DMS 273 (cell line): ENCODE measurements around the gene TFCP2L1.
"Not testable (repeated sequence)": the region's sequence is repeated elsewhere in the genome, so short reads cannot be mapped to it uniquely, and the experiment has no call there.

Experiments used
- DNase-seq: peaks from one replicate; lab custom pipeline; 2025; ENCODE audit not compliant: unreplicated experiment; lab: John Stamatoyannopoulos, UW

The TFCP2L1 gene

GRCh38 chr2:121227381-121228144 lies 57.4 kb downstream of the TFCP2L1 start:
- peak; percentile 42 for DNase-seq

GRCh38 chr2:121225681-121226080 lies 59.3 kb downstream of the TFCP2L1 start:
- not testable (repeated sequence) for DNase-seq

GRCh38 chr2:121220995-121221394 lies 64.0 kb downstream of the TFCP2L1 start:
- DNase-seq = no peak

GRCh38 chr2:121219866-121220265 lies 65.1 kb downstream of the TFCP2L1 start:
- no peak for DNase-seq

DNA sequence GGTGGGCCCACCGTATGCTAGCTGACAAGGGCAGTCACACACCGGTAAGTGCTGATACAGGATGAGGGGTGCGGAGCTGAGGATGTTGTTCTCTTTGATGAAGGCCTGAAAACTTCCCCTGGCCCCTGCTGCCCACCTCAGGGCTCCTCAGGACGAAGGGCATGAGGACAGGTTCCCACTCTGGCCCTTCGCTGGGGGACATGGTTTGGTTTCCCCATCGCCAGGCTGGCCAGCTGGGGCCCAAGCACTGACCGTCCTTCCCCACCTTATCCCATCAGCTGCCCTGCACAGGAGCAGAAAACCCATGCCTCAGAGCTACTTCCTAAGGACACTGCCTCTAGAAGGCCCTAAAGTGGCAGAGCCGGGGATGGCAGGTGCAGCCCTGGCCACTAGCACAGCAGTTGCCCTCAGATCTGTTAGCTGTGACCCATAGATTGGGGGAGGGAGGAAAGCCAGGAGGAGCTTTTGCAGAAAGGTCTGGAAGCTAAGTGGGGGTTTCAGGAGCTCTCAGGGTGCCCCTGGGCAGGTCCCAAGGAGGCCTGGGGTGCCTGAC lies 66.5 kb downstream of the TFCP2L1 start:
- no peak for DNase-seq

GRCh38 chr2:121217627-121218026 lies 67.4 kb downstream of the TFCP2L1 start:
- DNase-seq = no peak

DNA sequence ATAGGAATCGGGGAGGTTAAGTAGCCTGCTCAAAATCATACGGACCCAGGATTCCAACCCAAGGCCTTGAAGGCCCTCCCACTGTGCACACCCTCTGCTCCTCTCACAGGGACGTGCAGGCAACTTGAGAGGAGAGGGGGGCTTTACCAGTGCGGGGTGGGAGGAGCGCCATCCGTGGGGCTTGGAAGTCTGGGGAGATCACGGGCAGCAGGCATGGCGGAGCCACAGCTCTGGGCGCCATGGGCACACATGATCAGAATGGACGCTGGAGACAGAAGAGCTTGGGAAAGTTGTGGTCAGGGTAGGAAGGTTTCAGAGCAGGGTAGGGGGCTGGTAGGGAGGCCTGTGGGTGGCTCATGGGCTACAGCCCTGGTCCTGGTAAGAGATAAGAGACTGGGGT lies 70.7 kb downstream of the TFCP2L1 start:
- no peak for DNase-seq

DNA sequence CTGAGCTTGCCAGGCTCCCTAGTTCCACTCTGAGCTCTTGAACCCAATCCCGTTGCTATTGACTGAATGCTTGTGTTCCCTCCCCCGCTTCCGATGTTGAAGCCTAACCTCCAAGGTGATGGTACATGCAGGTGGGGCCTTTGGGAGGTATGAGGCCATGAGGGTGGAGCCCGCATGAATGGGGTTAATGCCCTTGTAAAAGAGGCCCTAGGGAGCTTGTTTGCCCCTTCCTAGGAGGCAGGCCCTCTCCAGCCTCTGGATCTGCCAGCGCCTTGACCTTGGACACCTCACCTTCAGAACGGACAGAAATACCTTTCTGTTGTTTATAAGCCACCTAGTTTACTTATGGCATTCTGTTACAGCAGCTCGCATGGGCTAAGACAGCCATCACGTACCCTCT lies 71.6 kb downstream of the TFCP2L1 start:
- DNase-seq = no peak

DNA sequence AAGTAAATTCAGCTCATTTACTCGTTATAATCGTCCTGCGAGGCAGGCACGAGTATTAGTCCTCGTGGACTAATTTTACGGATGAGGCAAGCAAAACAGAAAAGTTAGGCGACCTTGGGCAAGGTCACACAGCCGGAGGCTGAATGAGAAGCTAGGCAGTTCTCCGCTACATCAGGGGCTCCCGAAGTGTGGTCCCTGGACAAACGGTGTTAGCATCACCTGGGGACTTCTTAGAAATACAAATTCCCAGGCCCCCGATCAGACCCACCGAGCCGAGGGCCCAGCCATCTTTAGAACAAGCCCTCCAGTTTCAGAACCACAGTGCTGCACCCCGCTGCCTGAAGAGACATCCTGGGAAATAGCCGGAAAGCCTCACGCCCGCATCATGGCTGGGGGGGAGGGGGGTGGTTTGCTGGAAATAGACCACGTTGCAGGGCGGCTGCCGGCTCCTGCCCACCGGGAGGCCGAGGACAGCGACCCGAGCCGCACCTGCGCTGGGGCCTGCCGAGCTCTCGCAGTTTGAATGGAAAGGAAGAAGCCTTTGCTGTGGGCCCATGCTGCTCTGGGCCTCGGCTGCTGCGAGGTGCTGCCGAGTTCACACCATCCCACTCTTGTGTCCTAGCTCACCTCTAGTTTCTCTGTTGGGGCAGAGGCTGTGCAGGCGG lies 72.2 kb downstream of the TFCP2L1 start:
- no peak for DNase-seq

DNA sequence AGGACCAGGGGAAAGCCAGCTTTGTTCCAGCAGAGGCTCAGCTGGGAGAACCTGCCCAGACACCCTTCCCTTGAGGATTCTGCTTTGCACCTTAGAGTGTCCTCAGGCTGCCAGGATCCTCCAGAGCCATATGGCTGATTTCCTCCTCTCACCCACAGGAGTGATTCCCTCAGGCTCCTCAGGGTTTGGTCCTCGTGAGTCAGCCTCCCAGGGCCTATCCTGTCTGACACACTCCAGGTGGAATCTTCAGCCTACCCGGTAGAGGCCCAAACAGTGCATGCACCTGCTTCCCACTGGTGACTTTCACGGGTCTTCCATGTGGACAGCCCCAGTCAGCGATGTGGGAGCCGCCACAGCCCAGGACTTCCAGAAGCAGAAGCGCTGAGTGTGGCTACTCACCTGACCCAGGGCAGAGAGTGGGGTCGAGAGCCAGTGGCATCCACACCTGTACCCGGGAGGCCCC lies 73.3 kb downstream of the TFCP2L1 start:
- DNase-seq = no peak

DNA sequence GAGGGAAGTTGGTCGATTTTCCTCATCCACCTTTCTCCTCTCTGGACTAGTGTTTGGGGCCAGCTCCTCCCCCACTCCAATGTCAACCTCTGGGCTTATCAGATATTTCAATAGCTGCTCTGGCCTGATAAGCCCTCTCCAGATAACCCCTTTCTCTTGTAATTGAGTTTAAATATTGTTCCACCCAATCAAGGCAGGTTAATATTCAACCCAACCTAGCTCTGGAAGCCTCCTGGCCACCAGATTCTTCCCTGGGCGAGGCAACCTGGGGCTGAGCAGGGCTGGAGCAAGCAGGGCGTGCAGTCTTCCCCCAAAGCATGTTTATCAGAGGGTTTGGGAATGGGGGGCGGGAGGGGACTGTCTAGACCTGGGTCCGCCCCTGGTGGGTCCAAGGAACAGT lies 73.8 kb downstream of the TFCP2L1 start:
- DNase-seq = no peak

- DNase-seq = no peak
These were observed 74.3 kb downstream of the TFCP2L1 start for GRCh38 chr2:121210691-121211090.

GRCh38 chr2:121209014-121209610 lies 75.9 kb downstream of the TFCP2L1 start:
- no peak for DNase-seq

- DNase-seq = no peak
These were observed 77.5 kb downstream of the TFCP2L1 start for GRCh38 chr2:121207494-121207893.

GRCh38 chr2:121205321-121205942 lies 79.6 kb downstream of the TFCP2L1 start:
- peak; percentile 16 for DNase-seq

DNA sequence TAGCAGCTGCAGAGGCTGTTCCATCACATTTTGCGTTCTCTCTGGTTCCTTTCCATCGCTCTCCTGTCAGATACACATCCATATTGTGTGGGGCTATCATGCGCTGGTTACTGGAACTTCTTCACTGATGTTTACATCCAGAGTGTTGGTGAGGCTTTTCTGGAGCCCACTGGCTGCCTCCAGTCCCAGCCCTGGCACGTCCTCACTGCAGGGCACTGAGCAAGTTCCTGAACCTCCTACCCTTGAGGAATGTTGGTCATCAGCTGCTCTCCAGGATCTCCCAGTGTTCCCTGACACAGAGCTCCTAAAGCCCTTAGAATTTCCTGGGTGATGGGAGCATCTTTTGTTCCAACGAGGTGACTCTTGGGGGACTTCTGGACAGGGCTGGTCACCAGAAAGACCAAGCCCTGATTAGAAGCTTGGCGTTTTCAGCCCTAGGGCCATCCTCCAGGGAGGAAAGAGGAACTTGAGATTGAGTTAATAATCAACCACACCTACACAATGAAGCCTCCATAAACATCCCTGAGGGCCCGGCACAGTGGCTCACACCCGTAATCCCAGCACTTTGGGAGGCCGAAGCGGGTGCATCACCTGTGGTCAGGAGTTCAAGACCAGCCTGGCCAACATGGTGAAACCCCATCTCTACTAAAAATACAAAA lies 81.3 kb downstream of the TFCP2L1 start:
- DNase-seq = no peak

GRCh38 chr2:121202541-121203310 lies 82.3 kb downstream of the TFCP2L1 start:
- DNase-seq = no peak

- DNase-seq = no peak
These were observed 83.2 kb downstream of the TFCP2L1 start for GRCh38 chr2:121201796-121202195.

GRCh38 chr2:121200419-121201315 lies 84.3 kb downstream of the TFCP2L1 start:
- no peak for DNase-seq
